ENCODE measurements around the gene FBXL17.

Gene FBXL17

GRCh38 chr5:108078882-108079281 is 303.0 kb downstream of the FBXL17 start:
- no peak for DNase-seq

DNA sequence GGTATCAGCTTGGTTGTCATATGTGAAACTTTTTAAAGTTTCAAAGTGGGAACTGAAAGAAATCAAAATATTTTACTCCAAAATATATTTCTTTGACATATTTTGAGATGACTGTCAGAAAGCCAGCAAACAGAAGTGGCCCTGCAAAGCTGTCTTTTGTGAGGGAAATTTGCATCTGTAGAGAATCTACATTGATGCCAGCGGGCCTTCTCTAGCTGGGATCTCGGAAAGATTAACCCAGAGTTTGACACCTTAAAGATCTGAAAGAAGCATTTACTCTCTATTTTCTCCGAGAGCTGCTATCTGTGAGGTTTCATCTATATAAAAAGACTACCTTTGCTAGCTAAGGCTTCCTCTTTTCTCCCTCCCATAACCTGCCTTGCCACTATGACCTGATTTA is 303.6 kb downstream of the FBXL17 start:
- no peak for DNase-seq

DNA sequence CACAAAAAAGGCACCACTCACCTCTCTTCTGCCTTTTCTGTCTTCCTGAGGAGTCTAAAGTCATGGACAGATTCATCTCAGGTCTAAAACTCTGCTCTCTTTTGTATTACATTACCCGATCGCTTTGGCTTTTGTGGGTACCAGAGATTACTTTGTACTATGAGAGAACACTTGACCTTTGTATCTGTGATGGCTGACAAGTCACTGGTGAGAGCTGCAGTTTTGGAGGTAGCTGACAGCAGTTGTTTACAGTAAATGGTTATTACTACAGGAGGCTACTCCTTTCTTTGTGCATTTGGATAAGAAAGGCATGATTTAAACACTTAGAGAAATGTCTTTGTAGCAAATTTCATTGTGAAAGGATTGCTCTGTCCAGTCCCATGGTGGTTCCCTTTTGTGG is 307.3 kb downstream of the FBXL17 start:
- no peak for DNase-seq

DNA sequence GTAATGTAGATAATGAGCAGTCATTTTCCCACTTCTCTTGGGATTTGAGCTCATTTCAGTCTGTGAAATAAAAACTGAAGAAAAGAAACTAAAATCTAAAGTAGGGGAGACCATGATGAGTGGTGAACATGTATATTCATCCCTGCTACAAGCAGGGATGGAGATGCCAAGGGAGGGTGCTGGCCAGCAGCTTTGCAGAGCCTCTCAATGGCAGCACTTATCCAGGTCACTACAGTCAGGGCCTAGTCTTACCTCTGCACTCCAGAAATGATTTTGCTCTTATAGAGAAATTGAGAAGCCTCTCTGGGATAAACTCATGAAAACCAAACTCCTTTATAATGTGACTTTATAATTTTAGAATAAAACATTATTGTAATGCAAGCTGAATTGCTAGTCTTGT is 317.6 kb downstream of the FBXL17 start:
- DNase-seq = no peak

- no peak for DNase-seq
These were observed 320.0 kb downstream of the FBXL17 start for GRCh38 chr5:108061941-108062340.

- no peak for DNase-seq
These were observed 321.6 kb downstream of the FBXL17 start for GRCh38 chr5:108060340-108060739.

DNA sequence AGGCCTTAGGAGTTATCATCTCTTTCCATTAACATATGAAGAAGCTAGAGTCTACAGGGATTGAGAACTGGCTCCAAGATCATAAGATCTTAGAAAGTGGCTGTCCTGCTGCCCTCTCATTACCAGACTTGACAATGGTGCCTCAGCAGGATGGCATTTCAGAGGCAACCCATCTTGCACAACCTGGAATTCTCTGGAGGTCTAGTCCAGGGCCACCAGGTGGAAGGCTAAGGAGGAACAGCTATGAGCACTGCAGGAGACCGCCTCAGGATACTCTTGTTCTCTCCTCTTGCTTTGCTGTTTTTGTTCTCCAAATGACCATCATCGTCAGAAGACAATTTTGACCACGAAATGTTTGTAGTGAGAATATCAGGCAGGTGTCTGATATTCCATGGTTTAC is 322.6 kb downstream of the FBXL17 start:
- no peak for DNase-seq

DNA sequence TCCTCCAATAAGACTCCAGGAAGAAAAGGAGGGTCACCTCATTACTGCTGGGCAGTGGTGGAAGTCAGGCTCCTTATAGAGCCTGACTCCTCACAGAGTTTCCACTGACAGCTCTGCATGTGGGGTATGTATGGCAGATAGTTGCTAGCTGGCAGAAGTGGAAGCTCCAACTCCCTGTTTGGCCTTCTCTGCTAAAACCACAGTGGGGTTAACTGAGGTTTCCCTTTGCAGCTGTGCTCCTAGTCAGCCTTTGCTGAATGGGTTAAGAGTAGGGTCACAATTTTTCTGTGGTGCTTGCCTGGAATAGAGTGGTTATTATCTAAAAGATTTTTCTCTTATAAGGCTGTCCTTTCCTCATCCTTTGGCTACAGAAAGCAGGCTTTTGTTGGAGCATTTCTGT is 327.5 kb downstream of the FBXL17 start:
- no peak for DNase-seq

GRCh38 chr5:108046955-108047670 is 334.8 kb downstream of the FBXL17 start:
- DNase-seq = no peak

- DNase-seq = no peak
These were observed 345.4 kb downstream of the FBXL17 start for GRCh38 chr5:108036482-108036881.

DNA sequence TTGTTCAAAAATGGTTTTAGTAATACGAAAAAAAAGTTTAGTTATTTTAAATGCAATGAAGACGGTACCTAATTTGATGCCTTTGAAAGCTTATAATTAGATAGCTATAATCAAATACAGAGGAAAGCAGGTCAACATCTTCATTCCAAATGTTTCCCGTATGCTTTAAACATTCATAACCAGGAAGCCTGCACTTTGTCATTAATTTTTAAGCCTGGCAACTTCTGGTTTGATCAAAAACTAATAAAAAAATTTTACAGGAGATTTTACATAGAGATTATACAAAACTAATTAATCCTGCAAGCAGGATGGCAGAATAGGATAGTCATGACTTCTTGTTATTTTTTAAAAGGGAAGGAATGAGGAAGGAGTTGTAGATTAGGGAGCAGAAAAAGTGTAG is 353.0 kb downstream of the FBXL17 start:
- no peak for DNase-seq

DNA sequence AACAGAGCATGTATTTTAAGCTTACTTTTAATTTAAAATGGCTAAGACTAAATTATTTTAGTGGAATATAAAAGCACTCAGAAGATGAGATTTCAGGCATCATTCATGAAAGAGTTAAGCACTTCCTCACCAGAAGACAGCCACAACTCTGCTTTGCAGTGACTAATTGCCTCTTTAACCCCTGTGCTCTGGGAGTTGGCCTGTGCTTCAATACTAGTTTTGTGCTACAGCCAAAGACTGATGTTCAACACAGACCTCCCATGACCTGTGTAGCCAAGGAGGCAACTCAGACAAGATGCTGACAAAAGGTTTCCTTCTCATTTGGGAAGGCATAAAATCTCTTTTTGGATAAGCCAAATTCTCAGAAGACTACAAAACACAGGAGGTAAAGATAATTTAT is 353.5 kb downstream of the FBXL17 start:
- DNase-seq = no peak

DNA sequence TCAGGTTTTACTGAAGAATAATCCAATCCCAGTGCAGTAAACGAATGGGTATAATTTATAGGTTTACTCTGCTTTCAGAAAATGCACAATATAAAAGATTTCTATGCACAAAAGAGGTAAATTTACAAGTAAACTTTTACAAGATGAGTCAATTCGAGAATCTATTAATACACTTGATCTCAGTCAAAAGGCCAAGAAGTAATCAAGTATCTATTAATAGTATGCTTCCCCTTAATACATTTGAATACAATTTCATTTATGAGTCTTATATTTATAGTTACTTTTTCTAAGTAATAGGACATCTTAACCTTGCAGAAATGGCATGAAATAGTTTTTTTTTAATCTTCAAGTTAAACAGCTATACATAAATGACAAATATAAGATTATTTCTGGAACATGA is 355.9 kb downstream of the FBXL17 start:
- DNase-seq = no peak

GRCh38 chr5:108024986-108025385 is 356.9 kb downstream of the FBXL17 start:
- DNase-seq = no peak

DNA sequence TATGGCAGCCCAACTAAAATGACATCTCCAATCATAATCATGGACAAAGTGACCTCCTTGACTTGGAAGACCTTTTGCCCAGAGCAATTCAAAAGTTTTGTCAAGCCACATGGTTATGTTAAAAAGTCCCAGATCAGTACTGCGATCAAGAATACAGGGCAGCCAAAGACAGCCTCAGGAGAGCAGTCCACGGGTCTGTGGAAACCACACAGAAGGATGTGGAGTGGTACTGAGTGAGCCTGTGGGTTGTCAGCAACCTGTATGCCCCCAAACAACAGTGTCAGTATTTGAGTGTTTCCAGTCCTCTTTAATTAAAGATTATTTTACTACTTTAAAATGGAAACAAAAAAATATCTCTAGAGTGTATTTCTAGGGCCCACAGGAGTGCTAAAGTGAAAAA is 365.8 kb downstream of the FBXL17 start:
- no peak for DNase-seq

DNA sequence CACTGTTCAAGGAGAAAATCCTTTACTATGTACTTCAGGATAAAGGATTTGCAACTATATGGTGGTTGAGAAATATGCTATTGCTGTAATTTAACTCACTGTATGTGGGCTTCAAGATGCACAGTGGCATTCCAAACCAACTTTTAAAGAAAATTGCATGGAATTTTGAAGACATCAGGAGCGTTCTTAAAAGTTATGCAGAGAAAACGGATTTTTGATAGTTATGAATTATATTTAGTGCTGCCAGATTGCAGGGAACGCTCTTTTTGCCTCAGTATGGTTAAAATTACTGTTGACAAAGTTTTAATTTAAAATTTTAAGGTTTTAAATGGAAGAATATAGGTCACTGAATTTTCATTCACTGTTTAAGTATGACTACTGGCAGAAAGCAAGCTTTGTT is 375.1 kb downstream of the FBXL17 start:
- no peak for DNase-seq

DNA sequence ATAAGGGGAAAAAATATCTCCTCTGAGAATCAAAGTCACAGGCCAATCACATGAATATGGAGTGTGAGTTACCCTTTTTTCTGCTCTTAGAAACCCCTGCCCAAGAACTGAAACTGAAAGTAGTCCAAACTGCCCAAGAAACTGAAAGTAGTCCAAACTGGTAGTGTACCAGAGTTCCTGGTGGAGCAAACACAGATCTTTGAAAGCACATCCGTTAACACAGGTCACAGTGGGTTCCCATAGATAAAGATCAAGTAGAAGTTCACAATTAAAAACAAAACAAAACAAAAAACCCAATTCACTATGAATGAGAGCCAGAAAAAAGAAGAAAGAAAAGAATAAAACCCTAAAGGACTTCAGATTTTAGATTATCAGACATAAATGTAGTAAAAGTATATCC is 378.7 kb downstream of the FBXL17 start:
- peak; percentile 6 for DNase-seq

- no peak for DNase-seq
These were observed 380.7 kb downstream of the FBXL17 start for GRCh38 chr5:108001222-108001621.

- no peak for DNase-seq
These were observed 384.4 kb downstream of the FBXL17 start for GRCh38 chr5:107997338-107997980.

GRCh38 chr5:107993341-107993740 is 388.6 kb downstream of the FBXL17 start:
- DNase-seq = no peak

GRCh38 chr5:107990881-107991810 is 390.8 kb downstream of the FBXL17 start:
- no peak for DNase-seq

DNA sequence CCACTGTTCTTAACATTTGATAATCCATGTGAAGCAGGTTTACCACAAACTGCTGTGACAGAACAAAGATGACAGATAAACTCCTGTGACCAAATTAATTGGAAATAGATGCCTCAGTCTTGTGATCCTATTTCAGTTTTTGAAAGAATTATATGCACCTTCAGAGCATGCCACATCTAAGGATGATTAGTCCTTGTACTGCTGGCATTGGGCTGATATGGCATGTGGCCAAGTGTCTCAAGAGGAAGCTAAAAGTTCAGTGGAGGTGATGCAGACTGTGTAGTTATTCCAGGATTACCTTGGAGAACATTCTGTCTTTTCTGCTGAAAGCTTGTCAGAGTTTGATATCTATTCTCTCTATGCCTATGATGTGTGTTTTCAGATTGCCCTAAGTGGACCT is 396.8 kb downstream of the FBXL17 start:
- peak; percentile 5 for DNase-seq

GRCh38 chr5:107982703-107983425 is 399.0 kb downstream of the FBXL17 start:
- DNase-seq = no peak
